Endothelial cell of umbilical vein (primary cell): ENCODE data around the gene ARID3B.

Experiments
- EZH2 ChIP-seq: IDR thresholded peaks from 2 replicates; pipeline ENCODE4 v1.6.1; 2012; ENCODE audit warnings: borderline replicate concordance, low read depth, mild to moderate bottlenecking, moderate library complexity, low read length, inconsistent platforms; ENCODE audit not compliant: severe bottlenecking
- MAX ChIP-seq: IDR thresholded peaks from 2 replicates; pipeline ENCODE4 v1.6.1; 2011; ENCODE audit not compliant: insufficient read depth, insufficient read length
- POLR2A ChIP-seq: IDR thresholded peaks from 2 replicates; pipeline ENCODE4 v1.6.1; 2012; ENCODE audit warnings: low read depth, mild to moderate bottlenecking, control low read depth, low read length
- TF ChIP-seq, protein P1 (sequence below), 2 donors: IDR thresholded peaks; 1 replicate in 1 of 2; 2 replicates in 1 of 2; pipeline ENCODE4 v1.5.1; 2011; ENCODE audit warnings: low read length in 2 of 2, mild to moderate bottlenecking in 2 of 2, moderate library complexity in 2 of 2, control low read depth in 1 of 2, inconsistent platforms in 1 of 2, low read depth in 1 of 2; ENCODE audit not compliant: insufficient read depth in 1 of 2; ENCODE audit errors: extremely low read depth in 1 of 2

GRCh38 chr15:74628949-74629348, 87.9 kb downstream of the ARID3B start:
- TF ChIP-seq, protein P1, sequence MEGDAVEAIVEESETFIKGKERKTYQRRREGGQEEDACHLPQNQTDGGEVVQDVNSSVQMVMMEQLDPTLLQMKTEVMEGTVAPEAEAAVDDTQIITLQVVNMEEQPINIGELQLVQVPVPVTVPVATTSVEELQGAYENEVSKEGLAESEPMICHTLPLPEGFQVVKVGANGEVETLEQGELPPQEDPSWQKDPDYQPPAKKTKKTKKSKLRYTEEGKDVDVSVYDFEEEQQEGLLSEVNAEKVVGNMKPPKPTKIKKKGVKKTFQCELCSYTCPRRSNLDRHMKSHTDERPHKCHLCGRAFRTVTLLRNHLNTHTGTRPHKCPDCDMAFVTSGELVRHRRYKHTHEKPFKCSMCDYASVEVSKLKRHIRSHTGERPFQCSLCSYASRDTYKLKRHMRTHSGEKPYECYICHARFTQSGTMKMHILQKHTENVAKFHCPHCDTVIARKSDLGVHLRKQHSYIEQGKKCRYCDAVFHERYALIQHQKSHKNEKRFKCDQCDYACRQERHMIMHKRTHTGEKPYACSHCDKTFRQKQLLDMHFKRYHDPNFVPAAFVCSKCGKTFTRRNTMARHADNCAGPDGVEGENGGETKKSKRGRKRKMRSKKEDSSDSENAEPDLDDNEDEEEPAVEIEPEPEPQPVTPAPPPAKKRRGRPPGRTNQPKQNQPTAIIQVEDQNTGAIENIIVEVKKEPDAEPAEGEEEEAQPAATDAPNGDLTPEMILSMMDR (IDR thresholded peaks at IDR 0.05; ENCODE audit: extremely low read depth in 1 of 2, insufficient read depth in 1 of 2, low read depth in 1 of 2, low read length in 2 of 2) = no peak
- TF ChIP-seq POLR2A (no peak), MAX (no peak), EZH2 (no peak)
